ENCODE results near the gene STK32B. TPM values are rescaled to one million over a fixed set of nuclear protein-coding genes. Genes with fewer than 3 reads are reported as not detected.

Gene STK32B
- total and polyA plus RNA-seq, 2 of the 4 experiments (the other 2 are of a cell fraction), result 5.5 to 6.3 TPM

GRCh38 chr4:5383191-5383980 is 332.1 kb downstream of the STK32B start:
- H3K4ac ChIP-seq (ENCODE audit: low read depth, low read length), result peak overlapping the region; percentile 94
- in situ Hi-C loops (cut with MboI; ENCODE audit: low sequenced_read_pairs), result no loop called here
- peak overlapping the region; percentile 91 for H2BK20ac ChIP-seq (ENCODE audit: low read depth, low read length)
- intact Hi-C loops (cut with micrococcal nuclease), result loop anchor here (5.0 to 10.0 kb wide), 3 partner anchors 331 to 441 kb away; partner anchors contain the start of gene STK32B
- H4K20me1 ChIP-seq (ENCODE audit: insufficient read depth, low read length), result no peaks in the 10 kb centered on the region
- peak overlapping the region; percentile 91; the same call in 2 of the 3 replicates for H2BK15ac ChIP-seq (ENCODE audit: low read depth, low read length)
- H3K9me3 ChIP-seq (ENCODE audit: control insufficient read depth, insufficient read depth, low read length), result no peaks in the 10 kb centered on the region
- peak overlapping the region; percentile 99 for H2AK5ac ChIP-seq (ENCODE audit: low read depth, low read length)
- H4K5ac ChIP-seq (ENCODE audit: low read depth, low read length), result peak overlapping the region; percentile 77
- H3K23ac ChIP-seq (ENCODE audit: low read depth, low read length), result peak overlapping the region; percentile 41; the same call in 1 of the 2 replicates
- TF ChIP-seq RCOR1 (IDR thresholded peaks at IDR 0.05; ENCODE audit: insufficient replicate concordance, low read length), result no peak
- peaks cover 0 to 26% of the 10 kb centered on the region in 2 experiments; a peak in 2 of 4 replicates for H3K79me1 ChIP-seq (ENCODE audit: low read depth in 1 of 2, low read length in 2 of 2)
- peak overlapping the region; percentile 23 for H2AK9ac ChIP-seq (replicated peaks; ENCODE audit: low read depth, low read length, poor library complexity)
- peak overlapping the region; percentile 95 for H3K18ac ChIP-seq (ENCODE audit: low read depth, low read length)
- ChIA-PET POLR2A (ENCODE audit: unreplicated experiment) (no interaction called here), CTCF (interaction anchor here (0.6 to 2.7 kb wide), 2 partner anchors 16 to 49 kb away, joined by 3 to 10 read pairs; no protein-coding TSS in a partner anchor)
- H3K4me2 ChIP-seq (ENCODE audit: low read depth, low read length), result no peak overlapping the region
- peak overlapping the region; percentile 14 to 82; a peak in 3 of 4 replicates for H4K8ac ChIP-seq (ENCODE audit: low read depth in 2 of 2, low read length in 2 of 2)
- peak overlapping the region; percentile 60; the same call in 1 of the 2 replicates for H3K56ac ChIP-seq (ENCODE audit: extremely low read depth, insufficient read depth, low read length)
- H2BK5ac ChIP-seq (ENCODE audit: low read depth, low read length, poor library complexity, severe bottlenecking), result peak overlapping the region; percentile 66
- DNase-seq (peak; percentile 74), ATAC-seq (ENCODE audit: low read depth) (peak; percentile 45)
- no peaks in the 10 kb centered on the region for H3K27me3 ChIP-seq (ENCODE audit: control insufficient read depth, insufficient read depth, low read length)
- 60% methylated on average over 1 of the region's 11 CpGs; no CpG with 5 or more reads in 1 of the 2 experiments for WGBS, 2 experiments (ENCODE audit: extremely low coverage in 2 of 2, insufficient read length in 1 of 2)
- peaks cover 29% of the 10 kb centered on the region for H3K4me1 ChIP-seq (ENCODE audit: control insufficient read depth, insufficient read depth, low read length)
- H4K91ac ChIP-seq (ENCODE audit: insufficient read depth, low read depth, low read length), result peak overlapping the region; percentile 95
- H2BK120ac ChIP-seq (ENCODE audit: low read depth, low read length), result peak overlapping the region; percentile 96
- H3K27ac ChIP-seq (ENCODE audit: insufficient read depth, low read length), result peak overlapping the region; percentile 76
- dilution Hi-C loops (cut with HindIII; ENCODE audit: low sequenced_read_pairs, unreplicated experiment), result no loop called here
- no peaks in the 10 kb centered on the region for H3K36me3 ChIP-seq (ENCODE audit: control insufficient read depth, insufficient read depth, low read length)
- H3K4me3 ChIP-seq (ENCODE audit: insufficient read depth, low read depth, low read length), result no peak overlapping the region
- H3K14ac ChIP-seq (replicated peaks; ENCODE audit: low read depth, low read length), result peak overlapping the region; percentile 42
- BruUV-seq (replicated peaks), result no TSS peak
- peaks cover 27% of the 10 kb centered on the region for H3K9me1 ChIP-seq (ENCODE audit: insufficient read depth, low read length)
- no peak overlapping the region; the same call in 1 of the 2 replicates for H3K9ac ChIP-seq (ENCODE audit: low read depth, low read length)
- H2AFZ ChIP-seq (replicated peaks; ENCODE audit: low read length, poor library complexity), result peak overlapping the region; percentile 69
